HL-60 (cell line): ENCODE data around the gene GNA14.
"Not testable (repeated sequence)": the region's sequence is repeated elsewhere in the genome, so short reads cannot be mapped to it uniquely, and the experiment has no call there.

Experiments
- DNase-seq, 2 experiments: peaks; one replicate each; pipeline ENCODE4 v3.0.0-alpha.2; 2010 to 2020; ENCODE audit warnings: low read depth in 1 of 2, low spot score in 1 of 2
- H3K27ac ChIP-seq: fragments of 250-450 bp; sonication (Bioruptor Pico); replicated peaks from 2 replicates; pipeline ENCODE4 v1.5.1; 2020; ENCODE audit warnings: mild to moderate bottlenecking, moderate library complexity
- H3K27me3 ChIP-seq: fragments of 250-450 bp; sonication (Bioruptor Pico); 2 replicates; pipeline ENCODE4 v1.5.1; 2021; ENCODE audit warnings: mild to moderate bottlenecking, moderate library complexity; ENCODE audit not compliant: insufficient read depth, poor library complexity, severe bottlenecking
- H3K4me3 ChIP-seq: replicated peaks from 2 replicates; pipeline ENCODE4 v1.5.1; 2011; ENCODE audit warnings: mild to moderate bottlenecking, control low read depth, low read length; ENCODE audit not compliant: insufficient read depth
- GABPA ChIP-seq: IDR thresholded peaks from 2 replicates; pipeline ENCODE4 v1.6.1; 2012; ENCODE audit warnings: low read depth
- POLR2AphosphoS5 ChIP-seq: IDR thresholded peaks from 2 replicates; pipeline ENCODE4 v1.6.1; 2012; ENCODE audit warnings: low read depth
- SPI1 ChIP-seq: IDR thresholded peaks from 2 replicates; pipeline ENCODE4 v1.6.1; 2012; ENCODE audit warnings: low read depth, mild to moderate bottlenecking, borderline replicate concordance
- TF ChIP-seq, protein P1 (sequence below): IDR thresholded peaks from 2 replicates; pipeline ENCODE4 v1.6.1; 2012; ENCODE audit warnings: low read depth; ENCODE audit not compliant: insufficient replicate concordance
- TF ChIP-seq, protein P2 (sequence below): IDR thresholded peaks from one replicate; pipeline ENCODE4 v1.5.1; 2011; ENCODE audit warnings: low read length, control low read depth, inconsistent platforms; ENCODE audit not compliant: insufficient read depth

GNA14 gene

DNA sequence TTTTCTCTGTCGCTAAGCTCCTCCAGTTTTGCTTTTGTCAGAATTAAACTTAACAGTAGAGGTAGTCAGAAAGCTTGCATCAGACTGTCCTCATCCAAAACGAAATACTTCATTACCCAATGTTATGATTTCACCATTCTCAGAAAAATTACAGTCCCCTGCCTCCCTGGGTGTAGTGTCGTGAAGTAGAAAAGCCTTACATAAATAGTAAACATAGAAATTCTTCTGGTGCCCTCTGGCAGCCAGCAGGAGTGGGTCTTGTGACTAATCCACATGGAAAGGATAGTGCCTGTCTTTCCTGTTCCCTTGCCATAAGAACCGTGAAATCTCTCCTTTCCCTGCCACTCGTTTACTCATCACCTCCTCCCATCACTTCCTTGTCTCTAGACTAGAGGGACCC, 230.6 kb downstream of the GNA14 start:
- DNase-seq, result peak; percentile 23 to 54
- H3K27ac ChIP-seq, result peak overlapping the region; percentile 79
- no peak overlapping the region for H3K4me3 ChIP-seq
- TF ChIP-seq, protein P1, sequence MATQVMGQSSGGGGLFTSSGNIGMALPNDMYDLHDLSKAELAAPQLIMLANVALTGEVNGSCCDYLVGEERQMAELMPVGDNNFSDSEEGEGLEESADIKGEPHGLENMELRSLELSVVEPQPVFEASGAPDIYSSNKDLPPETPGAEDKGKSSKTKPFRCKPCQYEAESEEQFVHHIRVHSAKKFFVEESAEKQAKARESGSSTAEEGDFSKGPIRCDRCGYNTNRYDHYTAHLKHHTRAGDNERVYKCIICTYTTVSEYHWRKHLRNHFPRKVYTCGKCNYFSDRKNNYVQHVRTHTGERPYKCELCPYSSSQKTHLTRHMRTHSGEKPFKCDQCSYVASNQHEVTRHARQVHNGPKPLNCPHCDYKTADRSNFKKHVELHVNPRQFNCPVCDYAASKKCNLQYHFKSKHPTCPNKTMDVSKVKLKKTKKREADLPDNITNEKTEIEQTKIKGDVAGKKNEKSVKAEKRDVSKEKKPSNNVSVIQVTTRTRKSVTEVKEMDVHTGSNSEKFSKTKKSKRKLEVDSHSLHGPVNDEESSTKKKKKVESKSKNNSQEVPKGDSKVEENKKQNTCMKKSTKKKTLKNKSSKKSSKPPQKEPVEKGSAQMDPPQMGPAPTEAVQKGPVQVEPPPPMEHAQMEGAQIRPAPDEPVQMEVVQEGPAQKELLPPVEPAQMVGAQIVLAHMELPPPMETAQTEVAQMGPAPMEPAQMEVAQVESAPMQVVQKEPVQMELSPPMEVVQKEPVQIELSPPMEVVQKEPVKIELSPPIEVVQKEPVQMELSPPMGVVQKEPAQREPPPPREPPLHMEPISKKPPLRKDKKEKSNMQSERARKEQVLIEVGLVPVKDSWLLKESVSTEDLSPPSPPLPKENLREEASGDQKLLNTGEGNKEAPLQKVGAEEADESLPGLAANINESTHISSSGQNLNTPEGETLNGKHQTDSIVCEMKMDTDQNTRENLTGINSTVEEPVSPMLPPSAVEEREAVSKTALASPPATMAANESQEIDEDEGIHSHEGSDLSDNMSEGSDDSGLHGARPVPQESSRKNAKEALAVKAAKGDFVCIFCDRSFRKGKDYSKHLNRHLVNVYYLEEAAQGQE, result no peak
- TF ChIP-seq, protein P2, sequence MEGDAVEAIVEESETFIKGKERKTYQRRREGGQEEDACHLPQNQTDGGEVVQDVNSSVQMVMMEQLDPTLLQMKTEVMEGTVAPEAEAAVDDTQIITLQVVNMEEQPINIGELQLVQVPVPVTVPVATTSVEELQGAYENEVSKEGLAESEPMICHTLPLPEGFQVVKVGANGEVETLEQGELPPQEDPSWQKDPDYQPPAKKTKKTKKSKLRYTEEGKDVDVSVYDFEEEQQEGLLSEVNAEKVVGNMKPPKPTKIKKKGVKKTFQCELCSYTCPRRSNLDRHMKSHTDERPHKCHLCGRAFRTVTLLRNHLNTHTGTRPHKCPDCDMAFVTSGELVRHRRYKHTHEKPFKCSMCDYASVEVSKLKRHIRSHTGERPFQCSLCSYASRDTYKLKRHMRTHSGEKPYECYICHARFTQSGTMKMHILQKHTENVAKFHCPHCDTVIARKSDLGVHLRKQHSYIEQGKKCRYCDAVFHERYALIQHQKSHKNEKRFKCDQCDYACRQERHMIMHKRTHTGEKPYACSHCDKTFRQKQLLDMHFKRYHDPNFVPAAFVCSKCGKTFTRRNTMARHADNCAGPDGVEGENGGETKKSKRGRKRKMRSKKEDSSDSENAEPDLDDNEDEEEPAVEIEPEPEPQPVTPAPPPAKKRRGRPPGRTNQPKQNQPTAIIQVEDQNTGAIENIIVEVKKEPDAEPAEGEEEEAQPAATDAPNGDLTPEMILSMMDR, result no peak
- no peak for TF ChIP-seq SPI1
- no peak for TF ChIP-seq POLR2AphosphoS5
- TF ChIP-seq GABPA, result no peak
- no peaks in the 10 kb centered on the region for H3K27me3 ChIP-seq

DNA sequence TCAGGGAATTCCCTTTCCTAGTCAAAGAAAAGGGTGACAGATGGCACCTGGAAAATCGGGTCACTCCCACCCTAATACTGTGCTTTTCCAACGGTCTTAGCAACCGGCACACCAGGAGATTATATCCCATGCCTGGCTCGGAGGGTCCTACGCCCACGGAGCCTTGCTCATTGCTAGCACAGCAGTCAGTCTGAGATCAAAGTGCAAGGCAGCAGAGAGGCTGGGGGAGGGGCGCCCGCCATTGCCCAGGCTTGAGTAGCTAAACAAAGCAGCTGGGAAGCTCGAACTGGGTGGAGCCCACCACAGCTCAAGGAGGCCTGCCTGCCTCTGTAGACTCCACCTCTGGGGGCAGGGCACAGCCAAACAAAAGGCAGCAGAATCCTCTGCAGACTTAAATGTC, 239.6 kb downstream of the GNA14 start:
- H3K27ac ChIP-seq, H3K27me3 ChIP-seq, H3K4me3 ChIP-seq, DNase-seq: not testable (repeated sequence)

DNA sequence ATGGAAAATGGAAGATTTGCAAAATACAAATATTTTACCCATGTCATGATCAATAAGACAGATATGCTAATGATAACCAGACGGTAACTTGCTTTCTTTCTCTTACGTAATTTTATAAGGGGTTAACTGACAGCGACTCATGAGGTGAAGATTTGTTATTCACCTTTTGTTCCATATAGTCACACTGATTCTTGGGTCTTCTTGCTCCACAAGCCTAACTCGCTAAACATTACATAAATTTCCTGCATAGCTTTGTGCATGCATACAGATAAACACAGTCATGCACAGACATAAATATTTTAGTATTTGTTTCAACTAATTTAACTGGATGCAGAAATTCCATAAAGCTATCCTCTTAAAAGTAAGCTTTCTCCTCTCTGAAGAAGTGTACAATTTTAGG, 244.9 kb downstream of the GNA14 start:
- no peak overlapping the region for H3K4me3 ChIP-seq
- H3K27ac ChIP-seq, result no peak overlapping the region
- DNase-seq, result no peak
- H3K27me3 ChIP-seq, result no peaks in the 10 kb centered on the region
- TF ChIP-seq POLR2AphosphoS5 (no peak), SPI1 (no peak), GABPA (no peak)
- TF ChIP-seq, protein P2, result no peak
- TF ChIP-seq, protein P1, result no peak

DNA sequence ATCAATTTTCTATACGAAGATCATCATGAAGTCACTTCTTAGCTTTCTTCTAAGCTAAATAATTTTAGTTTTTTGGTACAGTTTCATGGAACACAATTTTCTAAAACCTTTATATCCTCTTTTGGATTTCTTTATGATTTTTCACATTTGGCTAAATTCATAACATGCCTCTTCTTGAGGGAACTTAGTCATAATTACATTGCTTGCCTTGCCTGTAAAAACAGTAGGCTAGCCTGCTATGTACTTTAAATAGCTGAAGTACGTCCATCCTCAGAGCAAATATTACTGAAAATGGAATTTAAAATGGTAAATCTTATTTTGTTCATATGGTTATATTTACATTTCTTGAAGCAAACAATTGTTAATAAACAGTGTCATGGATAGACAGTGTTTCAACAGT, 245.8 kb downstream of the GNA14 start:
- DNase-seq, result no peak

More for the DNA sequence above, 245.8 kb downstream of the GNA14 start:
- Histone ChIP-seq H3K27me3 (no peaks in the 10 kb centered on the region), H3K4me3 (no peak overlapping the region), H3K27ac (no peak overlapping the region)
- TF ChIP-seq POLR2AphosphoS5 (no peak), GABPA (no peak), SPI1 (no peak)
- TF ChIP-seq, protein P1, result no peak
